ENCODE results near the gene ABTB2. TPM values are rescaled to one million over a fixed set of nuclear protein-coding genes. Genes with fewer than 3 reads are reported as not detected.

The ABTB2 gene
- total RNA-seq, 1 donor from 2014 or later = 3.5 TPM

DNA sequence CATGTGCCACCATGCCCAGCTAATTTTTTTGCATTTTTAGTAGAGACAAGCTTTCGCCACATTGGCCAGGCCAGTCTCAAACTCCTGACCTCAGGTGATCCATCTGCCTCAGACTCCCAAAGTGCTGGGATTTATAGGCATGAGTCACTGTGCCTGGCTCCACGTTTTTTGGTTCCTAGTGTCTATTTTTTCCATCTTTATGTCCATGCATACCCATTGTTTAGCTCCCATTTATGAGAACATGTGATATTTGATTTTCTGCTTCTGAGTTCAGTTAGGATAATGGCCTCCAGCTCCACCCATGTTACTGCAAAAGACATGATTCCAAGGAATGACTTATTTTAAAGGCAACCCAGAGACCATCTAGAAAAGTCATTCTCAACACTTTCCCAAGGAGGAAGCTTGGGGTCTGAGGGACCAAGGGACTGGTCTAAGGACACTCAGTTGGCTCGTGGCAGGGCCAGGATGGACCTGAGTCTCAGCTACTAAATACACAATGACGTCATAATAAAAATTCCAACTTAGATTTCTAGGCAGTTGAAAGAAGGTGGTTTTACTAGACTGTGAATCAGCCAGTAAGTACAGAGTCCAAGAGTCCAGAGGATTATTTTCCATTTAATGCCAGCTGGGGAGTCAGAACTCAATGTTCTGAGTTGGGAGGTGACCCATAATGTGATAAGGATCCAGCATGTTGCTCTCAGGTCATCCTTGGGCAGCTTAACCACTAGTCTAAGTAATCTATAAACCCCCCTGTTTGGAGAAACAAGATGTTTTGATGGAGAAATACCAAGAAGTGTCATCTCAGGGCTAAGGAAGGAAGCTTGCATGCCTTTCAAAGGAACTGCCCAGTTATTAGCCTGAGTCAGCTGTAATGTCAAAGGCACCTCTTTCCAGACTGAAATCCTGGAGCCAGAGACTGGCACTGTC, 39.4 kb downstream of the ABTB2 start:
- no peak for DNase-seq (ENCODE audit: extremely low read depth, low read depth, low spot score)

- DNase-seq (ENCODE audit: extremely low read depth, low read depth, low spot score) = no peak
Measured at GRCh38 chr11:34317666-34318065, 40.1 kb downstream of the ABTB2 start.

GRCh38 chr11:34317036-34317360, 40.8 kb downstream of the ABTB2 start:
- DNase-seq (ENCODE audit: extremely low read depth, low read depth, low spot score) = no peak

DNA sequence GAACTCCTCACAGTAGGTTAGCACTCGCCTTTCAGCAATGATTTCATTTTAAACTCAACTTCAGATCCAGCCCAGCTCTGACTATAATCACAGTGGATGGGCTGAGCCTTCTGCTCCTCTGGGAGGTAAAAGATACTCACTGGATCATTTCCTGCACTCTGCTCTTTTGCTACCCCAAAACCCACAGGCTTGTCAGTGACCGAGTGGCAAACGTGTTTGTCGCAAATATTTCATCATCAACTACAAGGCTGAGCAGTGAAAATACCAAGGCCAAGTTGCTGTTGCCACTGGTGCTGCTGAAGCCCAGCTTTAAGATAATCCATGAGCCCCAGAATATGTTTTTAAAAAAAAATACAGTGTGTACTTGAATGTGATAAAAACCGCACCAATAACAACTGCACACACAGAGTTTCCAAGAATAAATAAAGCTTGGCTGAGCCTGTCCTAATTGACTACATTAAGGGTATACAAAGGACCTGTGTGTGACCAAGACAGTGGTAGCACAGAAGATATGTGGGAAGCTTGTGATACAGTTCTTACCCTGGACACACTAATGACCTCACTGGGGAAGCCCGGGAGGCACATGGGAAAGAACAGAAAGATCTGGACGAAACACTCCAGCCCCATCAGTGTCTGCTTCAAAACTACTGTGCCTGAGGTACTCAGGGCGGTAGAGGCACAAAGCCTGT, 41.3 kb downstream of the ABTB2 start:
- no peak for DNase-seq (ENCODE audit: extremely low read depth, low read depth, low spot score)

GRCh38 chr11:34315394-34315793, 42.4 kb downstream of the ABTB2 start:
- DNase-seq (ENCODE audit: extremely low read depth, low read depth, low spot score) = no peak

DNA sequence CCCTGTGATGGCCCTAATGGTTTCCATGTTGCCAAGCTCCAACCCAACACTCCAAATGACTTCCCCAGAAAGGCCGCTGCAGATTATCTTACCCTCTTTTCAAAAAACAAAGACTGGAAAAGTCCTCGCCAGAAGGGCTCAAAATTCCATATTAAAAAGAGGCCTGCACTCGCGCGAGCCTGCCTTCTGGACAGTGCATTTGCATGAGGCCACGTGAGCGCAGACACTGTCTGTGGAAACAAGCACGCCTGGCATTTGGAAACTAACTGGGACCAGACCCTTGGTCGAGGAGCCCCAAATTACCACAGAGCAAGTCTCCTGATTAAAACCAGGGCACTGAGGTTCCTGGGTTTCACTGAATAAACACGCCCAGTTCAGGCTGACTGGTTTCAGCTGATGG, 42.9 kb downstream of the ABTB2 start:
- no peak for DNase-seq (ENCODE audit: extremely low read depth, low read depth, low spot score)

DNA sequence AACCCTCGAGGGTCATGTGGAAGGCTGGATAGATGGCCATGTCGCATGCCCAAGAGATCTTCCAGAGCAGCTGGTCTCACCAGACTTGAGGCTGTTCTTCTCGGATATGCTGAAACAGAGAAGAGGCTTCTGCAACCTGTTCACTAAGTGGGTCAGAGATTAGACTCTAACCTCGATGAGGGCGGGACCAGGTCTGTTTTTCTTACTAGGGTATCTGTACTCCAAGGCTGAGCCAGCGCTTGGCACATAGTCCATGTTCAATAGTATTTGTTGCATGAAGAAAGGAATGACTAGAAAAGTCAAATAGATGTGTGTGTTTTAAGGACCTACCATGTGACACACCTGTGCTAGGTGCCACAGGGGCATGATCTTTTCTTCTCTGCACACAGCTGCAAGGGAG, 43.6 kb downstream of the ABTB2 start:
- no peak for DNase-seq (ENCODE audit: extremely low read depth, low read depth, low spot score)

- DNase-seq (ENCODE audit: extremely low read depth, low read depth, low spot score) = no peak
Measured at GRCh38 chr11:34313099-34313517, 44.7 kb downstream of the ABTB2 start.

DNA sequence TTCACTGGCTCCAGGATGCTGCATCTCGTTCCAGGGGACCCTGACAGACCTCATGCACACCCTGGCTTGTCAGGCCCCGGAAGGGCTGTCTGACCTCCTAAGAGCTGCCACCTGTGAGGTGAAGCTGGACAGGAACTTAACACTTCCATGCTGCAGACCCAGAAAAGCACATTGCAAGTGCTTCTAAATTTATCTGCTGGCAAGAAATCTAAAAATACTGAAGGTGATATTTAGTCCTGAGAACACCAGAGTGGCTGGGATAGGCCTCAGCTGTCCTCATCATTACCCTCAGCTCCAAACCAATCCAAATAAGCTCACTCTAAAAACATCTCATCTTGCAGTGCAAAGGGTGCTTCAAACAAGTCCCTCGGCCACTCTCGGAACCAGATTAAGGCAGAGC, 46.7 kb downstream of the ABTB2 start:
- DNase-seq (ENCODE audit: extremely low read depth, low read depth, low spot score) = no peak

DNA sequence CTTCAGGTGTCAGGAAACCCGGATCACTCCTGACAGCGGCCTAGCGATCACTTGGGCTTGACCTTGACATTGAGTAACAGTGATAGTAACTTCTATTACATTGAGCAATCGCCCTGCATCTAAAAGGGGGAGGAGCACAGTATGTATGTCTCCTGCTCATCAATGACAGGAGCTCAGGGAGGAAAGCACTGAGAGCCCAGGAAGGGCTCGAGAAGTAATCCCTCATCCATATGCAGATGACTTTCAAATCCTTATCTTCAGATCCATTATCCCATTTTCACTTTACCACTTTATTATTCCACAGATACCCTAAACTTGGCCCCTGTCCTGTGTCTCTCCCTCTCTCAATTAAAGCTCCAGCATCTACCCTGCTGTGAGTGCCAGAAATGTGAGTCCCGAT, 47.8 kb downstream of the ABTB2 start:
- no peak for DNase-seq (ENCODE audit: extremely low read depth, low read depth, low spot score)

DNA sequence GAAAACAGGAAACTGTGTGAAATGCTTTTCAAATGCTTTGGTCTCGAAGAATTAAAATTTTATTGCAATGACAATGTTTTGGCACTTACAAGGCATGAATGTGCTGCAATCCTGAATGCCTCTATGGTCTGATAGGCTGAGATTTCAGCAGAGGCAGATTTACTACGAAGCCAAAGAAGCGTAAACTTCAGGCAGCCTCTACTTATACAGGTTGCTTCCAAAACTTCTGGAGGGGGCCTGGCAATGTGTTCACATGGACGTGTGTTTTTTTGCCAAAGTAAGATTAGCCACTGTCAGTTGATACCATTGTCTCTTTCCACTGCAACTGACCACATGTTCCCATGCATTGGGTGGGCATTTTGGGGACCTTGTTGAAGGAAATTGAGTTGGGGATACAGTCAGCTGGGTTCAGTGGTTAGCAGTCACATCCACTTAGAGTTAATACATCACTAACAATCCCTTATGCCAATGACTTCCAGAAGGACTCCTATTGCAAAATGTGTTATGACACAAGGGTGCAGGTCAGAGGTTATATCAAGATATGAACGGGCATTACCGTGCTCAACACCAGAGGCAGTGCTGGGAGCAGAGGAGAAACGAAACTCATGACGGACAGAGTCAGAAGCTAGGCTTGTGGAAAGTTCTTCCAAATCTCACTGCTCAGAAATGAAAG, 48.8 kb downstream of the ABTB2 start:
- DNase-seq (ENCODE audit: extremely low read depth, low read depth, low spot score) = no peak

DNA sequence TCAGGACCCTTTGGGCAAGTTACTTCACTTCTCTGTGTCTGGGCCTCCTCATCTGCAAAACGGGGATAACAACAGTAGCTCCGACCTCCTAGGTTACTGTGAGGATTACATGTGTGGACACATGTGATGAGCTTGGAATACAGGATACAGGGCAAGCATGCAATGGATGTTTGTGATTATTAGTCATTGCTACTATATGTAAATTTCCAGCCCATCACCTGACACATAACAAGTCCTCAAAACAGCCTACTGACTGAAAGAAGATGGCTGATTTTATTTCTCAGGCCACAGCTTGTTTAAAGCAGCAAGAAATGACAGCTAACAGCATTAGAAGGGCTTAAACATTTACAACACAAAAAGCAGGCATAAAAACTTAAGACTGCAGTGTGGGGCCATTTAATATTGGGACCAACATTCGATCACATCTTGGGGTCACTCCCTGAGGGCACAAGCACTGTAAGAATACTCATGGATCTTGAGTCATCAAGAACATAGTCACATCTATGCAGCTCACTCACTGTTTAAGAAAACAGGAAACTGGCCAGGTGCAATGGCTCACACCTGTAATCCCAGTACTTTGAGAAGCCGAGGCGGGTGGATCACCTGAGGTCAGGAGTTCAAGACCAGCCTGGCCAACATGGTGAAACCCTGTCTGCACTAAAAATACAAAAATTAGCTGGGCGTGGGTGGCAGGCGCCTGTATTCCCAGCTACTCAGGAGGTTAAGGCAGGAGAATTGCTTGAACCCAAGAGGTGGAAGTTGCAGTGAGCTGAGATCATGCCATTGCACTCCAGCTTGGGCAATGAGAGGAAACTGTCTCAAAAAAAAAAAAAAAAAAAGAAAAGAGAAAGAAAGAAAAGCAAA, 49.5 kb downstream of the ABTB2 start:
- no peak for DNase-seq (ENCODE audit: extremely low read depth, low read depth, low spot score)

DNA sequence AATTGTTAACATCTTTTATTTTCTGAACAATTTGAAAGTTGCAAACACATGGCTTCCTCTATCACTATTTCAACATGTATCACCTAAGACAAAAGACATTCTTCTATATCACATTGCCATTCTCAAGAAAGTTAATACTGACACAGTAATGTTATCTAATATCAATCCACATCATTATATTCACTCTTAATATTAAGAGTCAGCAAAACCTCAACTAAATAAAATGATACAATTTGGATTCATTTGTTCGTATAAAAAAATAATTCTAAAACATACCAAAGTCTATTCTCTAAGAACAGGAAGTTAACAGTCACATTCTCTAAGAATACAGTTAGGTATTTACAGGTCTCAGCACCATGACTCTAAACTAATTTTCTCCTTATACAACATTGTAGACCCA, 52.0 kb downstream of the ABTB2 start:
- no peak for DNase-seq (ENCODE audit: extremely low read depth, low read depth, low spot score)

- no peak for DNase-seq (ENCODE audit: extremely low read depth, low read depth, low spot score)
Measured at GRCh38 chr11:34305193-34305592, 52.6 kb downstream of the ABTB2 start.

DNA sequence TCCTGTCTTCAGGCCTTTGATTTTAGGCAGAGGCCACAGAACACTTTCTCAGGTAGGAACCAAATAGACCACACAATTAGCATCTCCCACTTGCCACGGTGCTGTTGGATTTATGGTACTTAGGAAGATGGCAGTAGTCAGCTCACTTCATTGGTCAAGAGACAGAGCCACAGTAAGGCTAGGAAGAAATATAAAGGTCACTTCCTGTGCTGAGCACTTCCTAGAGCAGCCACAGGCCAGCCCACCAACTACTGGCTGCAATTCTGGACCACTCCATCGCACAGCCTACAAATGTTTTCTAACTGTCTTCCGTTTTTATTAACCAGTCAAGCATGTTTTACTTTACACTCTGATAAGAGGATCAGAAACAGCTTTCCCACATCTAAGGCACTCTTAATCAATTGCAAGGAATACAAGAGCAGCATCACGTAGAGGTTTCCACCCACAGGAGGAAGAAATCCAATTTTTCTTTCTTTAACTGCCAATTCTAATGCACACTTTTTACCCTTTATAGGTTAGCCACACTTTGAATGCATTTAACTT, 54.7 kb downstream of the ABTB2 start:
- no peak for DNase-seq (ENCODE audit: extremely low read depth, low read depth, low spot score)

DNA sequence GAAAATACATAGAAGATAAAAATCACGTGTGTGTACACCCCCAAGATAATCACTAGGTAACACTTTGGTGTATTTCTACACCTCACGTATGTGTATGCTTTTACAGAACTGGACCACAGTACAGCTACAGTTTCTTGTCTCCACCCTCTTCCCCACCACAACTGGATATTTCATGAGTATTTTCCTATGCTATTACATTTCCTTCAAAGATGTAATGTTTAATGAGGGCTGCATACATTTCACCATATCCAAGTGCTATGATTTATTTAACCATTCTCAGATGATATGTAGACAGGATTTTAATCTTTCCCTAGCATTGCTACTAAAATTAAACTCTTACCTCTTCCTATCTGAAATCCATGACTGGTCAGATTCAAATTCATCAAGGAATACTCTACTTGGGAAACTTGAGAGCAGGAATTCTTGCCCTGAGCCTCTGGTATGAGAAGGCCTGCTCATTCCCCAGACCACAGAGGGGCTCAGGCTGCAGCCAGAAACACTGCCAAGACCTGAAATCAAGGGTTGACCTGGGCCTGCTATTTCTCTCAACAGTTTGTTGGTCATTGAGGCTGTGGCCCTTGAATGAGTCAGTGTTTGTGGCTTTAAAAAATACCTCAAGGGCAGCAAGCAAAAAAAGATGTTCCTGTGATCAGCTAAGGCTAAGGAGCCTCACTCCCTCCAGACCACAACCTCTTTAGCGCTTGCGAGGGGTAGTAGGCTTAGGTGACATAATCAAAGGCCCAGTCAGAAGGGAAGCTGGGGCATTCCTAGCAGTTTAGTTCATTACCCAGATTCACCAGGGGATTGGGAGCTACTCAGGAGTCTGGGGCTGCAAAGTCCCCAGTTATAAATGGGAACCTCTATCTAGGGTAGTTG, 55.5 kb downstream of the ABTB2 start:
- DNase-seq (ENCODE audit: extremely low read depth, low read depth, low spot score) = no peak

- no peak for DNase-seq (ENCODE audit: extremely low read depth, low read depth, low spot score)
Measured at GRCh38 chr11:34300926-34301295, 56.9 kb downstream of the ABTB2 start.

GRCh38 chr11:34300026-34300925, 57.5 kb downstream of the ABTB2 start:
- no peak for DNase-seq (ENCODE audit: extremely low read depth, low read depth, low spot score)
